ENCODE data around the gene GALNTL6.

DNA sequence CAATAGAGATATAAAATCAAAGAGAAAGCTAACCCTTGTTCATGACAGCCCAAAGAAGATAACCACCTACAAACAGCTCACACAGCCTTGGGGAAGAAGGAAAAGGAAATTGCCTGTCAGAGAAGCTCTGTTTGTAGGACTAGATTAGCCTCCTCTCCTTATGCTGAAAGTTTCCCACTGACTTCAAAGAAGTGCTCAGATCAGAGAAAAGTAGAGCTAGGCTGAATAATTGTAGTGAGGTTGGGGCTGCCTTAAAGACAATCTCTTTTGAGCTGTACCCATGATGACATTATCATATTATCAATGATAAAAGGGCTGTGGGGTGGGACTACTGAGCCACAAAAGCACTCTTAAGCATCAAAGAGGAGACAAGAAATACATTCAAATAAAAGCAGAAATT lies 1132.4 kb downstream of the GALNTL6 start:
- TF ChIP-seq, protein P1, sequence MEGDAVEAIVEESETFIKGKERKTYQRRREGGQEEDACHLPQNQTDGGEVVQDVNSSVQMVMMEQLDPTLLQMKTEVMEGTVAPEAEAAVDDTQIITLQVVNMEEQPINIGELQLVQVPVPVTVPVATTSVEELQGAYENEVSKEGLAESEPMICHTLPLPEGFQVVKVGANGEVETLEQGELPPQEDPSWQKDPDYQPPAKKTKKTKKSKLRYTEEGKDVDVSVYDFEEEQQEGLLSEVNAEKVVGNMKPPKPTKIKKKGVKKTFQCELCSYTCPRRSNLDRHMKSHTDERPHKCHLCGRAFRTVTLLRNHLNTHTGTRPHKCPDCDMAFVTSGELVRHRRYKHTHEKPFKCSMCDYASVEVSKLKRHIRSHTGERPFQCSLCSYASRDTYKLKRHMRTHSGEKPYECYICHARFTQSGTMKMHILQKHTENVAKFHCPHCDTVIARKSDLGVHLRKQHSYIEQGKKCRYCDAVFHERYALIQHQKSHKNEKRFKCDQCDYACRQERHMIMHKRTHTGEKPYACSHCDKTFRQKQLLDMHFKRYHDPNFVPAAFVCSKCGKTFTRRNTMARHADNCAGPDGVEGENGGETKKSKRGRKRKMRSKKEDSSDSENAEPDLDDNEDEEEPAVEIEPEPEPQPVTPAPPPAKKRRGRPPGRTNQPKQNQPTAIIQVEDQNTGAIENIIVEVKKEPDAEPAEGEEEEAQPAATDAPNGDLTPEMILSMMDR (conservative IDR thresholded peaks at IDR 0.05 in 1 of 2, IDR thresholded peaks at IDR 0.05 in 1 of 2; ENCODE audit: low read depth in 1 of 2, low read length in 2 of 2), result no peak
- no peak for TF ChIP-seq EZH2 (IDR thresholded peaks at IDR 0.05; ENCODE audit: low read length, missing control alignments)
